Adrenal gland (tissue), 5 donors: Measurements from ENCODE around the gene CRACR2A.

ENCODE experiments used
- CTCF ChIP-seq, 6 experiments: fragments of 450-650 bp in 4 of 6; fragments of 200-600 bp in 2 of 6; sonication (generic) in 1 of 6; IDR thresholded peaks; 1 replicate in 5 of 6; 2 replicates in 1 of 6; pipeline versions ENCODE4 v1.5.1 to v1.8.0; 2016 to 2021; ENCODE audit warnings: antibody characterized with exemption in 6 of 6, mild to moderate bottlenecking in 2 of 6, moderate library complexity in 1 of 6
- POLR2A ChIP-seq, 2 donors: fragments of 450-650 bp; IDR thresholded peaks; one replicate each; pipeline ENCODE4 v1.6.1; 2017; ENCODE audit warnings: antibody characterized with exemption in 2 of 2, mild to moderate bottlenecking in 2 of 2, moderate library complexity in 1 of 2
- donor health status: DM: no; HTN: no; CAD: no.

- no peak for TF ChIP-seq CTCF (IDR thresholded peaks at IDR 0.05)
- no peak for TF ChIP-seq POLR2A (IDR thresholded peaks at IDR 0.05)
These were observed 36.9 kb upstream of the CRACR2A start for GRCh38 chr12:3789838-3790237.
